ENCODE data around the gene CCDC136.
A peak's percentile ranks its signal among the peaks of the same experiment; 100 is the strongest.

The CCDC136 gene

GRCh38 chr7:128856001-128856718 lies 64.4 kb downstream of the CCDC136 start:
- TF ChIP-seq CTCF (IDR thresholded peaks at IDR 0.05; ENCODE audit: low read depth, low read length, missing control alignments) = no peak
- no peak for DNase-seq (ENCODE audit: extremely low read depth, low read depth)

GRCh38 chr7:128858380-128859231 lies 66.8 kb downstream of the CCDC136 start:
- no peak overlapping the region for H3K4me3 ChIP-seq (replicated peaks; ENCODE audit: low read depth, low read length)
- TF ChIP-seq CTCF (IDR thresholded peaks at IDR 0.05; ENCODE audit: low read depth, low read length, missing control alignments) = no peak
- DNase-seq (ENCODE audit: extremely low read depth, low read depth) = no peak

More at GRCh38 chr7:128856001-128856718, 64.4 kb downstream of the CCDC136 start:
- no peak overlapping the region for H3K4me3 ChIP-seq (replicated peaks; ENCODE audit: low read depth, low read length)

- TF ChIP-seq CTCF (IDR thresholded peaks at IDR 0.05; ENCODE audit: low read depth, low read length, missing control alignments) = no peak
- no peak for DNase-seq (ENCODE audit: extremely low read depth, low read depth)
- H3K4me3 ChIP-seq (replicated peaks; ENCODE audit: low read depth, low read length) = no peak overlapping the region
These were observed 67.7 kb downstream of the CCDC136 start for GRCh38 chr7:128859232-128860157.

- DNase-seq (ENCODE audit: extremely low read depth, low read depth) = peak; percentile 78
- no peak overlapping the region for H3K4me3 ChIP-seq (replicated peaks; ENCODE audit: low read depth, low read length)
- TF ChIP-seq CTCF (IDR thresholded peaks at IDR 0.05; ENCODE audit: low read depth, low read length, missing control alignments) = peak; percentile 36
These were observed 68.6 kb downstream of the CCDC136 start for GRCh38 chr7:128860158-128861073.

GRCh38 chr7:128861957-128862570 lies 70.3 kb downstream of the CCDC136 start:
- no peak for TF ChIP-seq CTCF (IDR thresholded peaks at IDR 0.05; ENCODE audit: low read depth, low read length, missing control alignments)

More at GRCh38 chr7:128861957-128862570, 70.3 kb downstream of the CCDC136 start:
- H3K4me3 ChIP-seq (replicated peaks; ENCODE audit: low read depth, low read length) = peak overlapping the region; percentile 98
- DNase-seq (ENCODE audit: extremely low read depth, low read depth) = no peak

Measured in HFF-Myc (cell line).